Mesothelial cell of epicardium (in vitro differentiated cells): ENCODE data around the gene SHC3. TPM values are rescaled to one million over a fixed set of nuclear protein-coding genes. Genes with fewer than 3 reads are reported as not detected.

Source experiments
- DNase-seq, 2 experiments: peaks; one replicate each; pipeline ENCODE4 v3.0.0; 2021; ENCODE audit warnings: low spot score in 2 of 2; ENCODE audit not compliant: unreplicated experiment in 2 of 2
- H3K27ac Mint-ChIP-seq: 2 replicates; pipeline ENCODE4 v1.8.0; 2021; ENCODE audit warnings: mixed read lengths
- H3K27me3 Mint-ChIP-seq: 2 replicates; pipeline ENCODE4 v1.8.0; 2021; ENCODE audit warnings: low read depth, mixed read lengths
- H3K36me3 Mint-ChIP-seq: 2 replicates; pipeline ENCODE4 v1.8.0; 2021; ENCODE audit warnings: mixed read lengths
- H3K4me1 Mint-ChIP-seq: 2 replicates; pipeline ENCODE4 v1.8.0; 2021; ENCODE audit warnings: mixed read lengths
- H3K4me3 Mint-ChIP-seq: 2 replicates; pipeline ENCODE4 v1.8.0; 2021; ENCODE audit warnings: mild to moderate bottlenecking, moderate library complexity, mixed read lengths
- H3K9me3 Mint-ChIP-seq: 2 replicates; pipeline ENCODE4 v1.8.0; 2021; ENCODE audit warnings: mixed read lengths
- total RNA-seq: library from RNA; stranded (reverse); gene quantifications from 3 replicates; pipeline ENCODE4 v1.2.1, GENCODE V29; 2021
- TF ChIP-seq, protein P1 (sequence below): fragments of 200-600 bp; sonication (generic); IDR thresholded peaks from one replicate; pipeline ENCODE4 v1.5.0; 2021; ENCODE audit warnings: antibody characterized with exemption; ENCODE audit not compliant: unreplicated experiment

The SHC3 gene
- total RNA-seq, 1 donor from 2014 or later = 2.1 TPM

DNA sequence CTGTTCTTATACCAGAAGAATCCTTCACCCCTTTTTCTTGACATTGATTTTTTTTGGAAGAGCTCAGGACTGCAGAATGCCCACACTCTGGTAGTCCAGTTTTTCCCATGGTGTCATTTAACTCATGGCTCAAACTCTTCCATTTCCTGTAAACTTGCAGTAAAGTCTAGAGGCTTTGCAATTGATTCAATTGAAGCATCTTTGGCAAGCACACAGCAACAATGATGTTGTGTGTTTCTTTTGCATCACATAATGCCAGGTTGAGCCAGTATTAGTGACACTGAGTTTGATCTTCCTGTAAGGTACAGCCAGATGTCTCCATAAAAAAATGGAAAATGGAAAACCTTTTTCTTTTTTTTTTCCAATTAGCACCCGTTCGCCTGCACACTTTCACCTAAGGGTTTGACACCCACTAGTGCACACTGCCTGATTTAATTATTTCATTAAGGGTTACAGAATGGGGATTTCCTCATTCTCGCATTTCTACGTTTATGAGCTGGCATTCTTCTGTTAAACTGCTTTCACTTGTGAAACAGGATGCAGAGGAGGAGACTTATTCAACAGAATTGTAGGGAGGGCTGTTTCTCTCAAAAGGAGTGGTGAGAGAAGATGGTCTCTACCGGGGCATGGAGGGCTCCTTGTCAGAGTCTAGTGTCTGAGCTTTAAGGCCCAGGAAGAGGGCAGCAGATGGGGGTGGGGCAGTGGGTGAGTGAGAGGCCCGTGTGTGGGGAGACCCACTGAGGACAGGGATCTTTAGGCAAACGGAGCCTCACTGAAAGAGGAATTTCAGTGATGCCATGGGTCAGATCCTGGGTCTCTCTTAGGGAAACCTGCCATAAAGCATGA lies 189.6 kb downstream of the SHC3 start:
- no peaks in the 10 kb centered on the region for H3K36me3 Mint-ChIP-seq
- no peak for DNase-seq
- peak overlapping the region; percentile 7 for H3K4me3 Mint-ChIP-seq
- H3K4me1 Mint-ChIP-seq = peaks cover 18% of the 10 kb centered on the region
- peaks cover 15% of the 10 kb centered on the region for H3K27me3 Mint-ChIP-seq
- H3K9me3 Mint-ChIP-seq = peaks cover 3% of the 10 kb centered on the region
- H3K27ac Mint-ChIP-seq = peak overlapping the region; percentile 62
- TF ChIP-seq, protein P1, sequence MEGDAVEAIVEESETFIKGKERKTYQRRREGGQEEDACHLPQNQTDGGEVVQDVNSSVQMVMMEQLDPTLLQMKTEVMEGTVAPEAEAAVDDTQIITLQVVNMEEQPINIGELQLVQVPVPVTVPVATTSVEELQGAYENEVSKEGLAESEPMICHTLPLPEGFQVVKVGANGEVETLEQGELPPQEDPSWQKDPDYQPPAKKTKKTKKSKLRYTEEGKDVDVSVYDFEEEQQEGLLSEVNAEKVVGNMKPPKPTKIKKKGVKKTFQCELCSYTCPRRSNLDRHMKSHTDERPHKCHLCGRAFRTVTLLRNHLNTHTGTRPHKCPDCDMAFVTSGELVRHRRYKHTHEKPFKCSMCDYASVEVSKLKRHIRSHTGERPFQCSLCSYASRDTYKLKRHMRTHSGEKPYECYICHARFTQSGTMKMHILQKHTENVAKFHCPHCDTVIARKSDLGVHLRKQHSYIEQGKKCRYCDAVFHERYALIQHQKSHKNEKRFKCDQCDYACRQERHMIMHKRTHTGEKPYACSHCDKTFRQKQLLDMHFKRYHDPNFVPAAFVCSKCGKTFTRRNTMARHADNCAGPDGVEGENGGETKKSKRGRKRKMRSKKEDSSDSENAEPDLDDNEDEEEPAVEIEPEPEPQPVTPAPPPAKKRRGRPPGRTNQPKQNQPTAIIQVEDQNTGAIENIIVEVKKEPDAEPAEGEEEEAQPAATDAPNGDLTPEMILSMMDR = no peak

DNA sequence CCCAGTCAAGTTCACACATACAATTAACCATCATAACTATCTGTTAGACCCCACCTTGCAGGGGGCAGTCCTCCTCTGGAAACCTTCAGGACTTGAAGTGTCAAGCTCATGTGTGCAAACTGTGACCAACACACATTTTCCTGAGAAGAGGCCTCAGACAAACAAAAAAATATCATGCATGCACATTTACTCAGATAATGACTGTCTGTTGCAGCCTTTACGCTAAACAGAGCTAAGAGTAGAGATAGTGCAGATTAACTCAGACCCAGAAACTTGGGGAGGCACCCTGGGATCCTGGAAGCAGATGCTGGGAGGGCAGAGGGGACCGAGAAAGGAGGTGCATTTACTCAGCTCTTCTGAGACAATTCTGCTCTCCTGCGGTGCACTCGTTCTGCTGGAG lies 191.0 kb downstream of the SHC3 start:
- no peak overlapping the region for H3K4me3 Mint-ChIP-seq
- H3K27me3 Mint-ChIP-seq = peaks cover 11% of the 10 kb centered on the region
- DNase-seq = no peak
- no peak overlapping the region for H3K27ac Mint-ChIP-seq
- peaks cover 3% of the 10 kb centered on the region for H3K9me3 Mint-ChIP-seq
- TF ChIP-seq, protein P1 = no peak
- no peaks in the 10 kb centered on the region for H3K36me3 Mint-ChIP-seq
- peaks cover 18% of the 10 kb centered on the region for H3K4me1 Mint-ChIP-seq

DNA sequence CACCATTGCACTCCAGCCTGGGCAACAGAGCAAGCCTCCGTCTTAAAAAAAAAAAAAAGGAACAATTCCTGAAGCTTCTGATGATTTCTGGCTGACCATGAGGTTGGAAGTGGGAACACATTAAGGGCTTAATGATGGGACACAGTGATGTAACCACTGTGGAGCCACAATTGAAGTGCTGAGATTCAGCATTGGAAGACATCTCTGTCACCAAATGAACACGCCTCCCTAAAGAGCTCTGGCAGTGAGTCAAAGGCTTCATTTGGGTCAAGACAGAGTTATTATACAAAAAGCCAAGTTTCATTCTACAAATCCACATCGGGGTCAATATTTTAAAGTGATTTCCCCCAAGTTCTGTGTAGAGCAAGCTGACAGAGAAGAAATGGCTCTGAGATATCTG lies 191.8 kb downstream of the SHC3 start:
- Mint-ChIP-seq H3K27ac (no peak overlapping the region), H3K27me3 (peaks cover 4% of the 10 kb centered on the region), H3K36me3 (peaks cover 2% of the 10 kb centered on the region), H3K4me1 (peaks cover 14% of the 10 kb centered on the region), H3K9me3 (peaks cover 10% of the 10 kb centered on the region), H3K4me3 (no peak overlapping the region)
- no peak for DNase-seq
- TF ChIP-seq, protein P1 = no peak

DNA sequence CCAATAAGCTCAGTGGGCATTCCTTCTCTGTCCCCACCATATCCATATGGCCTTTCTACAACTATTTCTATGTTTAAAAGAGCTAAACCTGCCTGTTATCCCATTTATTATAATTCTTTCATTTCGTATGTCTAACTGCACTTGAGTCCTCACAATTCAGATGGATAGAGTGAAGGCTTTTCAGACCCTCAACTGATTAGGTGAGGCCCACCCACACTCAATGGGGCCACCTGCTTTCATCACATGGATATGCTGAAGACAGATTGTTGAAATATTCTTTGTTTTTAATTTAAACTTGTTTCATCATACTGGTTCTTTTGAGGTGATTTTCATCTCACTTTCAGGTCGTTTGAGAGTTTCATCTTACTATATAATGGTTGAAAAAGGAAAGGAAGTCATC lies 193.0 kb downstream of the SHC3 start:
- Mint-ChIP-seq H3K4me1 (peaks cover 10% of the 10 kb centered on the region), H3K27ac (no peak overlapping the region), H3K27me3 (peaks cover 3% of the 10 kb centered on the region), H3K36me3 (peaks cover 2% of the 10 kb centered on the region), H3K4me3 (no peak overlapping the region), H3K9me3 (peaks cover 18% of the 10 kb centered on the region)
- DNase-seq = no peak
- TF ChIP-seq, protein P1 = no peak

DNA sequence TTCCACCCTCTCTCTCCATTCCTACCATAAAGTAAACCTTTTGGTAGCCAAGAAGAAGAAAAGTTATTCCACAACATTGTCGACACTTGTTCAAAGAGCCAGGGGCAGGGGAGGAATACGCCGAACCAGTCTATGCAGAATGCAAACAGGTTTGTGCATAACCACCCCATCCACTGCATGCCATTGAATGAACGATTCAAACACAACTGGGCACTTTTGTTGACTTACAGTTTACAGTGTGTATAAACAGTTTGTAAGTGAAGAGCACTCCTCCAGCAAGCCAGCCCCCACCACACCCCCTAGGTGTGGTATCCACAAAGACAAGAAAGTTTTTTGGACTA lies 194.1 kb downstream of the SHC3 start:
- Mint-ChIP-seq H3K4me3 (no peak overlapping the region), H3K27ac (no peak overlapping the region), H3K27me3 (peaks cover 3% of the 10 kb centered on the region)

More for the DNA sequence above, 194.1 kb downstream of the SHC3 start:
- peaks cover 7% of the 10 kb centered on the region for H3K4me1 Mint-ChIP-seq
- H3K9me3 Mint-ChIP-seq = peaks cover 21% of the 10 kb centered on the region
- peaks cover 2% of the 10 kb centered on the region for H3K36me3 Mint-ChIP-seq
- TF ChIP-seq, protein P1 = no peak
- DNase-seq = no peak
